HepG2 (cell line): Measurements from ENCODE around the gene ACAP3. TPM values are rescaled to one million over a fixed set of nuclear protein-coding genes. Genes with fewer than 3 reads are reported as not detected.
A peak's percentile ranks its signal among the peaks of the same experiment; 100 is the strongest.

ENCODE experiments used
- AHDC1 ChIP-seq: sonication (generic); formaldehyde crosslinking; IDR thresholded peaks from 2 replicates; pipeline ENCODE4 v1.5.1; 2020; ENCODE audit warnings: mild to moderate bottlenecking, missing genetic modification reagents, borderline replicate concordance
- AKNA ChIP-seq: sonication (generic); formaldehyde crosslinking; IDR thresholded peaks from 2 replicates; pipeline ENCODE4 v1.4.0; 2020; ENCODE audit warnings: missing genetic modification reagents, borderline replicate concordance
- HDAC6 ChIP-seq: fragments of 200-600 bp; sonication (generic); IDR thresholded peaks from 2 replicates; pipeline ENCODE4 v1.7.0; 2017; ENCODE audit warnings: mild to moderate bottlenecking, antibody characterized with exemption, low read length, low read depth
- HMGA1 ChIP-seq: sonication (generic); formaldehyde crosslinking; conservative IDR thresholded peaks from 2 replicates; pipeline ENCODE4 v1.4.0; 2020; ENCODE audit warnings: missing genetic modification reagents
- MTA1 ChIP-seq: sonication (generic); formaldehyde crosslinking; IDR thresholded peaks from 2 replicates; pipeline ENCODE4 v1.4.0; 2020; ENCODE audit warnings: missing genetic modification reagents, mild to moderate bottlenecking, borderline replicate concordance
- MXD4 ChIP-seq: IDR thresholded peaks from 2 replicates; pipeline ENCODE4 v1.6.1; 2016; ENCODE audit warnings: mild to moderate bottlenecking, missing biosample characterization, missing genetic modification reagents
- MXI1 ChIP-seq: IDR thresholded peaks from 3 replicates; pipeline ENCODE4 v1.6.1; 2012; ENCODE audit warnings: low read depth, low read length, inconsistent platforms, borderline replicate concordance
- ZNF326 ChIP-seq: sonication (generic); formaldehyde crosslinking; IDR thresholded peaks from 2 replicates; pipeline ENCODE4 v1.4.0; 2020; ENCODE audit warnings: missing genetic modification reagents, borderline replicate concordance
- ZNF441 ChIP-seq: sonication (generic); formaldehyde crosslinking; IDR thresholded peaks from 2 replicates; pipeline ENCODE4 v1.7.0; 2021; ENCODE audit warnings: missing genetic modification reagents, borderline replicate concordance
- ZSCAN31 ChIP-seq: sonication (generic); formaldehyde crosslinking; IDR thresholded peaks from 2 replicates; pipeline ENCODE4 v1.5.0; 2020; ENCODE audit warnings: low read depth, mild to moderate bottlenecking, missing genetic modification reagents
- polyA plus RNA-seq, 8 experiments: library from polyadenylated mRNA; depleted of rRNA in 3 of 8; stranded (reverse) in 7 of 8; unstranded in 1 of 8; fragments of >200 nt; fragmentation: Illumina TruSeq in 4 of 8; extraction: Trizol in 4 of 8; gene quantifications; 2 replicates each; pipeline versions ENCODE4 v1.2.1 to v1.2.3, GENCODE V29; 2011 to 2016; ENCODE audit warnings: low read depth in 4 of 8, missing spikeins in 1 of 8, mixed read lengths in 1 of 8; ENCODE audit not compliant: insufficient read depth in 1 of 8
- total RNA-seq, 5 experiments: library from RNA; depleted of rRNA; stranded (reverse); fragments of >200 nt; fragmentation: Illumina TruSeq; extraction: Trizol; gene quantifications; 2 replicates each; pipeline ENCODE4 v1.2.3, GENCODE V29; 2016; ENCODE audit warnings: low read depth in 1 of 5
- TF ChIP-seq, protein P1 (sequence below): sonication (generic); formaldehyde crosslinking; conservative IDR thresholded peaks from 2 replicates; pipeline ENCODE4 v1.8.0; 2022; ENCODE audit warnings: mild to moderate bottlenecking, moderate library complexity, missing genetic modification reagents

Gene ACAP3
- total and polyA plus RNA-seq, 2 of the 13 experiments (the other 11 are each of a cell fraction or from before 2014, with no cell fraction given) = 29.4 to 50.8 TPM

GRCh38 chr1:1334835-1335234, 27.1 kb upstream of the ACAP3 start (continued):
- TF ChIP-seq AHDC1 (CRISPR knock-in tag) (peak; percentile 42; the same call in 1 of the 2 replicates), MXD4 (CRISPR knock-in tag) (peak; percentile 65; the same call in 1 of the 2 replicates), HMGA1 (CRISPR knock-in tag) (no peak), AKNA (no peak), MTA1 (CRISPR knock-in tag) (no peak), ZNF441 (CRISPR knock-in tag) (peak; percentile 86; the same call in 1 of the 2 replicates), MXI1 (peak; percentile 40; the same call in 1 of the 3 replicates), HDAC6 (no peak), ZNF326 (CRISPR knock-in tag) (no peak), ZSCAN31 (CRISPR knock-in tag) (peak; percentile 73)
- TF ChIP-seq, protein P1, sequence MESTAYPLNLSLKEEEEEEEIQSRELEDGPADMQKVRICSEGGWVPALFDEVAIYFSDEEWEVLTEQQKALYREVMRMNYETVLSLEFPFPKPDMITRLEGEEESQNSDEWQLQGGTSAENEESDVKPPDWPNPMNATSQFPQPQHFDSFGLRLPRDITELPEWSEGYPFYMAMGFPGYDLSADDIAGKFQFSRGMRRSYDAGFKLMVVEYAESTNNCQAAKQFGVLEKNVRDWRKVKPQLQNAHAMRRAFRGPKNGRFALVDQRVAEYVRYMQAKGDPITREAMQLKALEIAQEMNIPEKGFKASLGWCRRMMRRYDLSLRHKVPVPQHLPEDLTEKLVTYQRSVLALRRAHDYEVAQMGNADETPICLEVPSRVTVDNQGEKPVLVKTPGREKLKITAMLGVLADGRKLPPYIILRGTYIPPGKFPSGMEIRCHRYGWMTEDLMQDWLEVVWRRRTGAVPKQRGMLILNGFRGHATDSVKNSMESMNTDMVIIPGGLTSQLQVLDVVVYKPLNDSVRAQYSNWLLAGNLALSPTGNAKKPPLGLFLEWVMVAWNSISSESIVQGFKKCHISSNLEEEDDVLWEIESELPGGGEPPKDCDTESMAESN (CRISPR knock-in tag) = 0 out of 2 replicates have a peak, but pooled peaks have one; percentile 49
